GM18505 (cell line): ENCODE data around the gene SLC5A5.

Experiments
- ATAC-seq: cut with Tn5 transposase; IDR thresholded peaks from one replicate; pipeline ENCODE4 v1.9.1; 2021; ENCODE audit not compliant: unreplicated experiment
- POLR2A ChIP-seq: IDR thresholded peaks from 4 replicates; pipeline ENCODE4 v1.6.1; 2011; ENCODE audit warnings: borderline replicate concordance; ENCODE audit not compliant: insufficient read depth, insufficient read length; ENCODE audit errors: extremely low read depth

The SLC5A5 gene

GRCh38 chr19:17933414-17934129 lies 61.8 kb downstream of the SLC5A5 start:
- no peak for ATAC-seq
- TF ChIP-seq POLR2A, result no peak

GRCh38 chr19:17936379-17936778 lies 64.6 kb downstream of the SLC5A5 start:
- TF ChIP-seq POLR2A, result no peak
- no peak for ATAC-seq

GRCh38 chr19:17937371-17937900 lies 65.7 kb downstream of the SLC5A5 start:
- no peak for TF ChIP-seq POLR2A
- no peak for ATAC-seq

- no peak for ATAC-seq
- TF ChIP-seq POLR2A, result no peak
These were observed 66.5 kb downstream of the SLC5A5 start for GRCh38 chr19:17938092-17938845.

GRCh38 chr19:17942181-17942580 lies 70.4 kb downstream of the SLC5A5 start:
- TF ChIP-seq POLR2A, result no peak
- no peak for ATAC-seq

- no peak for ATAC-seq
- no peak for TF ChIP-seq POLR2A
These were observed 71.0 kb downstream of the SLC5A5 start for GRCh38 chr19:17942582-17943273.

- no peak for ATAC-seq
- TF ChIP-seq POLR2A, result no peak
These were observed 71.8 kb downstream of the SLC5A5 start for GRCh38 chr19:17943274-17944221.

GRCh38 chr19:17944301-17944700 lies 72.6 kb downstream of the SLC5A5 start:
- no peak for ATAC-seq
- TF ChIP-seq POLR2A, result no peak
